SK-N-SH (cell line): ENCODE results near the gene KDSR. TPM values are rescaled to one million over a fixed set of nuclear protein-coding genes. Genes with fewer than 3 reads are reported as not detected.

Experiments used
- CTCF ChIA-PET: fragments of 300-600, 350-600 bp; formaldehyde crosslinking; extraction: SDS; loops from one replicate; lab custom pipeline; 2021; lab: Yijun Ruan, JAX
- POLR2A ChIA-PET: fragments of 350-600 bp; sonication (Branson Sonifier 250); formaldehyde crosslinking; extraction: SDS; loops from one replicate; lab custom pipeline; 2020; ENCODE audit warnings: antibody characterized with exemption, inconsistent platforms; lab: Yijun Ruan, JAX
- DNase-seq: peaks from one replicate; pipeline ENCODE4 v3.0.0; 2012
- H2AFZ ChIP-seq: fragments of 200-600 bp; sonication (generic); 2 replicates; pipeline ENCODE4 v1.8.1; 2016; ENCODE audit warnings: antibody characterized with exemption, mild to moderate bottlenecking, low read depth
- H3F3A ChIP-seq: fragments of 200-600 bp; sonication (generic); replicated peaks from 2 replicates; pipeline ENCODE3; 2016; ENCODE audit warnings: antibody characterized with exemption, mild to moderate bottlenecking; ENCODE audit not compliant: insufficient read depth
- H3K27ac ChIP-seq, 2 experiments: fragments of 200-500 bp in 1 of 2; fragments of 200-600 bp in 1 of 2; sonication (Bioruptor generic) in 1 of 2; sonication (generic), shearing (Covaris generic) in 1 of 2; 2 replicates each; pipeline versions ENCODE4 v1.5.1 to v1.6.1; 2014 to 2016; ENCODE audit warnings: low read depth in 2 of 2, inconsistent platforms in 1 of 2, low read length in 1 of 2, mild to moderate bottlenecking in 1 of 2, mixed read lengths in 1 of 2
- H3K27me3 ChIP-seq: fragments of 200-600 bp; sonication (generic), shearing (Covaris generic); 2 replicates; pipeline ENCODE4 v1.6.1; 2016; ENCODE audit warnings: mixed run types; ENCODE audit not compliant: insufficient read depth
- H3K36me3 ChIP-seq, 2 experiments: fragments of 200-500 bp in 1 of 2; fragments of 200-600 bp in 1 of 2; sonication (Bioruptor generic) in 1 of 2; sonication (generic) in 1 of 2; replicated peaks in 1 of 2; 2 replicates each; pipeline versions ENCODE3 to v1.5.1; 2014 to 2016; ENCODE audit warnings: low read length in 1 of 2, mild to moderate bottlenecking in 1 of 2; ENCODE audit not compliant: insufficient read depth in 2 of 2, control insufficient read depth in 1 of 2
- H3K4me1 ChIP-seq, 2 experiments: fragments of 200-500 bp in 1 of 2; fragments of 200-600 bp in 1 of 2; sonication (Bioruptor generic) in 1 of 2; sonication (generic), shearing (Covaris generic) in 1 of 2; 2 replicates each; pipeline versions ENCODE4 v1.5.1 to v1.6.1; 2014 to 2016; ENCODE audit warnings: low read depth in 1 of 2, low read length in 1 of 2, mixed run types in 1 of 2; ENCODE audit not compliant: insufficient read depth in 2 of 2, control insufficient read depth in 1 of 2
- H3K4me2 ChIP-seq: fragments of 200-600 bp; sonication (generic), shearing (Covaris generic); 2 replicates; pipeline ENCODE4 v1.6.1; 2017; ENCODE audit warnings: mixed run types
- H3K4me3 ChIP-seq, 2 experiments: fragments of 200-500 bp in 1 of 2; fragments of 200-600 bp in 1 of 2; sonication (Bioruptor generic) in 1 of 2; sonication (generic), shearing (Covaris generic) in 1 of 2; 2 replicates each; pipeline versions ENCODE4 v1.5.1 to v1.8.1; 2014 to 2016; ENCODE audit warnings: low read depth in 2 of 2, inconsistent platforms in 1 of 2, low read length in 1 of 2, mild to moderate bottlenecking in 1 of 2, mixed read lengths in 1 of 2, moderate library complexity in 1 of 2
- H3K79me2 ChIP-seq: fragments of 200-600 bp; sonication (generic); 2 replicates; pipeline ENCODE4 v1.8.1; 2017; ENCODE audit warnings: mild to moderate bottlenecking; ENCODE audit not compliant: insufficient read depth
- H3K9ac ChIP-seq: fragments of 200-600 bp; sonication (generic); 2 replicates; pipeline ENCODE4 v1.6.1; 2017; ENCODE audit warnings: mixed run types
- H3K9me2 ChIP-seq: fragments of 200-600 bp; sonication (generic); 2 replicates; pipeline ENCODE4 v1.6.1; 2017; ENCODE audit warnings: mixed run types
- H3K9me3 ChIP-seq: fragments of 200-600 bp; sonication (generic); 2 replicates; pipeline ENCODE4 v1.6.1; 2017; ENCODE audit warnings: mixed run types, mild to moderate bottlenecking, moderate library complexity
- H4K20me1 ChIP-seq: fragments of 200-600 bp; sonication (generic); 2 replicates; pipeline ENCODE4 v1.6.1; 2017; ENCODE audit warnings: mild to moderate bottlenecking, mixed run types; ENCODE audit not compliant: insufficient read depth
- EP300 ChIP-seq, 2 experiments: IDR thresholded peaks; 2 replicates each; pipeline versions ENCODE4 v1.4.0 to v1.6.1; 2012; ENCODE audit warnings: borderline replicate concordance in 1 of 2, low read depth in 1 of 2, low read length in 1 of 2
- EZH2phosphoT487 ChIP-seq: fragments of 200-600 bp; sonication (generic); IDR thresholded peaks from 2 replicates; pipeline ENCODE4 v1.6.1; 2017; ENCODE audit warnings: low read depth, mixed run types, mild to moderate bottlenecking, antibody characterized with exemption, moderate library complexity, borderline replicate concordance
- FOXJ3 ChIP-seq: sonication (generic); formaldehyde crosslinking; IDR thresholded peaks from 2 replicates; pipeline ENCODE4 v1.5.1; 2020; ENCODE audit warnings: mild to moderate bottlenecking, missing genetic modification reagents
- GABPA ChIP-seq: IDR thresholded peaks from 2 replicates; pipeline ENCODE4 v1.4.0; 2012; ENCODE audit warnings: low read depth, mild to moderate bottlenecking
- JUND ChIP-seq: IDR thresholded peaks from 2 replicates; pipeline ENCODE4 v1.4.0; 2012
- MXI1 ChIP-seq: IDR thresholded peaks from 2 replicates; pipeline ENCODE4 v1.6.1; 2012; ENCODE audit warnings: mild to moderate bottlenecking, low read depth, low read length, improper control_type of control experiment
- POLR2AphosphoS5 ChIP-seq: IDR thresholded peaks from 2 replicates; pipeline ENCODE4 v1.6.1; 2012; ENCODE audit warnings: low read depth, low read length
- RCOR1 ChIP-seq: fragments of 150-350 bp; IDR thresholded peaks from 2 replicates; pipeline ENCODE4 v1.6.1; 2017; ENCODE audit warnings: antibody characterized with exemption, low read length
- RFX5 ChIP-seq: IDR thresholded peaks from 2 replicates; pipeline ENCODE4 v1.6.1; 2012; ENCODE audit warnings: mild to moderate bottlenecking, improper control_type of control experiment, low read length
- SMC3 ChIP-seq: IDR thresholded peaks from 2 replicates; pipeline ENCODE4 v1.6.1; 2012; ENCODE audit warnings: low read depth, low read length, improper control_type of control experiment
- TAF1 ChIP-seq: IDR thresholded peaks from 2 replicates; pipeline ENCODE4 v1.6.1; 2012; ENCODE audit warnings: low read depth, mild to moderate bottlenecking, low read length, moderate library complexity, borderline replicate concordance
- WGBS: methylation state at CpG from one replicate; pipeline ENCODE4 v1.1.6; 2017; ENCODE audit warnings: low lambda C conversion rate; 5-methylcytosine and 5-hydroxymethylcytosine counted together
- polyA plus RNA-seq, 3 experiments: library from polyadenylated mRNA; depleted of rRNA; stranded (reverse); fragments of >200 nt; gene quantifications; 2 replicates each; pipeline ENCODE4 v1.2.3, GENCODE V29; 2012
- TF ChIP-seq, protein P1 (sequence below): IDR thresholded peaks from 2 replicates; pipeline ENCODE4 v1.6.1; 2012; ENCODE audit warnings: mild to moderate bottlenecking, low read depth, low read length, moderate library complexity
- TF ChIP-seq, protein P2 (sequence below): IDR thresholded peaks from 2 replicates; pipeline ENCODE4; 2012
- TF ChIP-seq, protein P3 (sequence below): fragments of 200-600 bp; sonication (generic); IDR thresholded peaks from 2 replicates; pipeline ENCODE4 v1.6.1; 2017; ENCODE audit warnings: antibody characterized with exemption, mild to moderate bottlenecking, moderate library complexity

Gene KDSR
- polyA plus RNA-seq, 1 of the 3 experiments (the other 2 are of a cell fraction) = 22.3 TPM

DNA sequence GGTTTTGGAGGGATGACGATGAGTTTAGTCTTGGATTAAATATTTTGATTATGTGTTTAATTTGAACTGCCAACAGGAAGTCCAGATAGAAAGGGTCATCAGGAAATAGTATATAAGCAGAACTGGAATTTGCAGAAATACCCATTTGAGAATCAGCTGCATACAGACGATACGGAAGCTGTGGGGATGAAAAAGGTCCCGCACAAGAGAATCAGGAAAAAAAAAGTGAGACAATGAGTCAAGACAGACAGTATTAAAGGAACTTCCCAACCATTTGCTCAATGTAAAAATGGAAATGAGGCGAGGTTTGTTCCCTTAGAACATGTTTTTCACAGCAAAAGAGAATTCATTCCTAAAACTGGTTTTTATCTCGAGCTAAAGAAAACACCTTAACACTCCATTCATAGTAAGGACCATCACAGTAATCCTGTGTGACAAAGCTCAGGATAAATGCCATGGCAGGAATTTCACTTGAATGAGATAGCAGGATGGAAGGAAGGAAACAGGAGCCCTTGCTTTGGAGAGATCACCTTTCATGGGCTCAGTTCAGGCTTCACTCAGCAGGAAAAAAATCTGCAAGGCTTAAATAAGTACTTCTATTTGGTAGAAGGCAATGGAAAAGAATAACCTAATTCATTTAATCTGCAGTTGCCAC, 76.7 kb downstream of the KDSR start:
- Histone ChIP-seq H4K20me1 (no peaks in the 10 kb centered on the region), H3F3A (no peaks in the 10 kb centered on the region), H3K9me2 (no peaks in the 10 kb centered on the region), H3K27me3 (no peaks in the 10 kb centered on the region), H2AFZ (no peak overlapping the region), H3K36me3 (no peaks in the 10 kb centered on the region), H3K9ac (no peak overlapping the region), H3K4me3 (no peak overlapping the region), H3K27ac (no peak overlapping the region), H3K79me2 (no peaks in the 10 kb centered on the region), H3K4me2 (no peak overlapping the region), H3K9me3 (no peaks in the 10 kb centered on the region), H3K4me1 (peaks cover 0 to 3% of the 10 kb centered on the region in 2 experiments; a peak in 1 of 4 replicates)
- WGBS = 87% methylated on average over 6 of the region's 6 CpGs
- CTCF ChIA-PET = interaction anchor here (1.4 kb wide), 1 partner anchor 24 kb away, joined by 3 read pairs; no protein-coding TSS in a partner anchor
- POLR2A ChIA-PET = no interaction called here
- TF ChIP-seq MXI1 (no peak), FOXJ3 (no peak), EP300 (IDR thresholded peaks at IDR 0.05; ENCODE audit: borderline replicate concordance in 1 of 2, low read depth in 1 of 2, low read length in 1 of 2) (no peak), RFX5 (no peak), JUND (no peak), TAF1 (no peak), RCOR1 (no peak), POLR2AphosphoS5 (no peak), GABPA (no peak), SMC3 (no peak), EZH2phosphoT487 (no peak)
- TF ChIP-seq, protein P1, sequence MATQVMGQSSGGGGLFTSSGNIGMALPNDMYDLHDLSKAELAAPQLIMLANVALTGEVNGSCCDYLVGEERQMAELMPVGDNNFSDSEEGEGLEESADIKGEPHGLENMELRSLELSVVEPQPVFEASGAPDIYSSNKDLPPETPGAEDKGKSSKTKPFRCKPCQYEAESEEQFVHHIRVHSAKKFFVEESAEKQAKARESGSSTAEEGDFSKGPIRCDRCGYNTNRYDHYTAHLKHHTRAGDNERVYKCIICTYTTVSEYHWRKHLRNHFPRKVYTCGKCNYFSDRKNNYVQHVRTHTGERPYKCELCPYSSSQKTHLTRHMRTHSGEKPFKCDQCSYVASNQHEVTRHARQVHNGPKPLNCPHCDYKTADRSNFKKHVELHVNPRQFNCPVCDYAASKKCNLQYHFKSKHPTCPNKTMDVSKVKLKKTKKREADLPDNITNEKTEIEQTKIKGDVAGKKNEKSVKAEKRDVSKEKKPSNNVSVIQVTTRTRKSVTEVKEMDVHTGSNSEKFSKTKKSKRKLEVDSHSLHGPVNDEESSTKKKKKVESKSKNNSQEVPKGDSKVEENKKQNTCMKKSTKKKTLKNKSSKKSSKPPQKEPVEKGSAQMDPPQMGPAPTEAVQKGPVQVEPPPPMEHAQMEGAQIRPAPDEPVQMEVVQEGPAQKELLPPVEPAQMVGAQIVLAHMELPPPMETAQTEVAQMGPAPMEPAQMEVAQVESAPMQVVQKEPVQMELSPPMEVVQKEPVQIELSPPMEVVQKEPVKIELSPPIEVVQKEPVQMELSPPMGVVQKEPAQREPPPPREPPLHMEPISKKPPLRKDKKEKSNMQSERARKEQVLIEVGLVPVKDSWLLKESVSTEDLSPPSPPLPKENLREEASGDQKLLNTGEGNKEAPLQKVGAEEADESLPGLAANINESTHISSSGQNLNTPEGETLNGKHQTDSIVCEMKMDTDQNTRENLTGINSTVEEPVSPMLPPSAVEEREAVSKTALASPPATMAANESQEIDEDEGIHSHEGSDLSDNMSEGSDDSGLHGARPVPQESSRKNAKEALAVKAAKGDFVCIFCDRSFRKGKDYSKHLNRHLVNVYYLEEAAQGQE = no peak
- TF ChIP-seq, protein P2, sequence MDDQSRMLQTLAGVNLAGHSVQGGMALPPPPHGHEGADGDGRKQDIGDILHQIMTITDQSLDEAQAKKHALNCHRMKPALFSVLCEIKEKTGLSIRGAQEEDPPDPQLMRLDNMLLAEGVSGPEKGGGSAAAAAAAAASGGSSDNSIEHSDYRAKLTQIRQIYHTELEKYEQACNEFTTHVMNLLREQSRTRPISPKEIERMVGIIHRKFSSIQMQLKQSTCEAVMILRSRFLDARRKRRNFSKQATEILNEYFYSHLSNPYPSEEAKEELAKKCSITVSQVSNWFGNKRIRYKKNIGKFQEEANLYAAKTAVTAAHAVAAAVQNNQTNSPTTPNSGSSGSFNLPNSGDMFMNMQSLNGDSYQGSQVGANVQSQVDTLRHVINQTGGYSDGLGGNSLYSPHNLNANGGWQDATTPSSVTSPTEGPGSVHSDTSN = no peak
- TF ChIP-seq, protein P3, sequence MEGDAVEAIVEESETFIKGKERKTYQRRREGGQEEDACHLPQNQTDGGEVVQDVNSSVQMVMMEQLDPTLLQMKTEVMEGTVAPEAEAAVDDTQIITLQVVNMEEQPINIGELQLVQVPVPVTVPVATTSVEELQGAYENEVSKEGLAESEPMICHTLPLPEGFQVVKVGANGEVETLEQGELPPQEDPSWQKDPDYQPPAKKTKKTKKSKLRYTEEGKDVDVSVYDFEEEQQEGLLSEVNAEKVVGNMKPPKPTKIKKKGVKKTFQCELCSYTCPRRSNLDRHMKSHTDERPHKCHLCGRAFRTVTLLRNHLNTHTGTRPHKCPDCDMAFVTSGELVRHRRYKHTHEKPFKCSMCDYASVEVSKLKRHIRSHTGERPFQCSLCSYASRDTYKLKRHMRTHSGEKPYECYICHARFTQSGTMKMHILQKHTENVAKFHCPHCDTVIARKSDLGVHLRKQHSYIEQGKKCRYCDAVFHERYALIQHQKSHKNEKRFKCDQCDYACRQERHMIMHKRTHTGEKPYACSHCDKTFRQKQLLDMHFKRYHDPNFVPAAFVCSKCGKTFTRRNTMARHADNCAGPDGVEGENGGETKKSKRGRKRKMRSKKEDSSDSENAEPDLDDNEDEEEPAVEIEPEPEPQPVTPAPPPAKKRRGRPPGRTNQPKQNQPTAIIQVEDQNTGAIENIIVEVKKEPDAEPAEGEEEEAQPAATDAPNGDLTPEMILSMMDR = no peak
- DNase-seq = no peak
